K562 (cell line): ENCODE results near the gene EML5. TPM values are rescaled to one million over a fixed set of nuclear protein-coding genes. Genes with fewer than 3 reads are reported as not detected.

Experiments
- ATAC-seq: fragments of 200-7000 bp; cut with Tn5 transposase; 3 replicates; pipeline ENCODE4 v1.9.1; 2020; ENCODE audit warnings: moderate library complexity
- BruUV-seq: library from RNA; stranded (reverse); fragments of 400-500 nt; replicated peaks from 2 replicates; lab custom pipeline; 2021; lab: Mats Ljungman, UMichigan
- CTCF ChIA-PET: fragments of 300-600 bp; formaldehyde crosslinking; extraction: SDS; loops from one replicate; lab custom pipeline; 2021; ENCODE audit warnings: low intra/inter-chr PET ratio; lab: Yijun Ruan, JAX
- POLR2A ChIA-PET: fragments of 300-600, 350-650 bp; sonication (Branson Sonifier 250); formaldehyde crosslinking; extraction: SDS; loops from one replicate; lab custom pipeline; 2021; ENCODE audit warnings: antibody characterized with exemption, inconsistent platforms; lab: Yijun Ruan, JAX
- DNase-seq, 4 experiments: peaks; one replicate each; pipeline versions ENCODE4 v3.0.0 to v3.0.0-alpha.2; 2011 to 2018; ENCODE audit warnings: low spot score in 3 of 4, mixed read lengths in 3 of 4; ENCODE audit errors: extremely low read depth in 1 of 4
- FAIRE-seq: peaks from 2 replicates; lab custom pipeline; 2011; peaks lifted over from hg19 to GRCh38; lab: Jason Lieb, UNC
- H2AFZ ChIP-seq: 2 replicates; pipeline ENCODE4 v1.6.0; 2011; ENCODE audit warnings: low read depth, low read length, control low read depth, inconsistent platforms
- H3K27ac ChIP-seq: fragments of 200-600 bp; 3 replicates; pipeline ENCODE4 v1.8.0; 2011; ENCODE audit warnings: low read depth, mild to moderate bottlenecking, control low read depth, inconsistent platforms, low read length, moderate library complexity, mixed read lengths; ENCODE audit errors: extremely low read depth
- H3K27me3 ChIP-seq, 2 experiments: fragments of 300-600 bp in 1 of 2; 2 replicates in 1 of 2; 3 replicates in 1 of 2; pipeline versions ENCODE4 v1.6.0 to v1.8.0; 2011; ENCODE audit warnings: inconsistent platforms in 2 of 2, low read length in 2 of 2, mild to moderate bottlenecking in 1 of 2, mixed read lengths in 1 of 2, moderate library complexity in 1 of 2; ENCODE audit not compliant: control insufficient read depth in 2 of 2, insufficient read depth in 2 of 2
- H3K36me3 ChIP-seq: fragments of 300-600 bp; 3 replicates; pipeline ENCODE4 v1.8.0; 2011; ENCODE audit warnings: mild to moderate bottlenecking, low read length, inconsistent platforms; ENCODE audit not compliant: control insufficient read depth, insufficient read depth
- H3K4me1 ChIP-seq, 2 experiments: fragments of 200-600 bp in 1 of 2; replicated peaks in 1 of 2; 2 replicates in 1 of 2; 3 replicates in 1 of 2; pipeline versions ENCODE4 v1.5.1 to v1.8.0; 2011; ENCODE audit warnings: inconsistent platforms in 2 of 2, low read length in 2 of 2, mild to moderate bottlenecking in 1 of 2, mixed read lengths in 1 of 2, moderate library complexity in 1 of 2; ENCODE audit not compliant: control insufficient read depth in 2 of 2, insufficient read depth in 2 of 2
- H3K4me2 ChIP-seq: 2 replicates; pipeline ENCODE4 v1.6.1; 2011; ENCODE audit warnings: low read length, control low read depth, inconsistent platforms, mixed read lengths; ENCODE audit not compliant: insufficient read depth
- H3K4me3 ChIP-seq: fragments of 200-600 bp; sonication (generic), shearing (Covaris generic); 2 replicates; pipeline ENCODE4 v1.5.1; 2016; ENCODE audit warnings: control low read depth, inconsistent platforms
- H3K79me2 ChIP-seq: fragments of 200-600 bp; 3 replicates; pipeline ENCODE4 v1.8.0; 2011; ENCODE audit warnings: low read length, inconsistent platforms; ENCODE audit not compliant: control insufficient read depth, insufficient read depth
- H3K9ac ChIP-seq, 2 experiments: 2 replicates each; pipeline versions ENCODE4 v1.6.0 to v1.6.1; 2011; ENCODE audit warnings: low read depth in 2 of 2, low read length in 2 of 2, control low read depth in 1 of 2, inconsistent platforms in 1 of 2, mild to moderate bottlenecking in 1 of 2, mixed read lengths in 1 of 2; ENCODE audit not compliant: insufficient read depth in 1 of 2
- H3K9me1 ChIP-seq: one replicate; pipeline ENCODE4 v1.6.0; 2011; ENCODE audit warnings: inconsistent platforms, mild to moderate bottlenecking, low read length, moderate library complexity; ENCODE audit not compliant: control insufficient read depth, insufficient read depth
- H3K9me3 ChIP-seq: replicated peaks from 2 replicates; pipeline ENCODE4 v1.5.1; 2011; ENCODE audit warnings: low read depth, low read length, inconsistent platforms; ENCODE audit not compliant: control insufficient read depth, insufficient read depth
- H4K20me1 ChIP-seq: replicated peaks from 2 replicates; pipeline ENCODE4 v1.6.1; 2011; ENCODE audit warnings: low read length, inconsistent platforms, mixed read lengths; ENCODE audit not compliant: control insufficient read depth, insufficient read depth
- ARHGAP35 ChIP-seq: fragments of 450-650 bp; IDR thresholded peaks from 2 replicates; pipeline ENCODE4 v1.6.1; 2018; ENCODE audit not compliant: partially characterized antibody
- ELF2 ChIP-seq: fragments of 250-450 bp; sonication (Bioruptor Pico); IDR thresholded peaks from 2 replicates; pipeline ENCODE4 v1.5.0; 2021; ENCODE audit warnings: mild to moderate bottlenecking
- HDAC6 ChIP-seq: IDR thresholded peaks from 2 replicates; pipeline ENCODE4 v1.6.1; 2012; ENCODE audit warnings: low read depth, mild to moderate bottlenecking, control low read depth, inconsistent platforms, low read length, moderate library complexity
- KDM4B ChIP-seq, 2 experiments: fragments of 450-650 bp in 1 of 2; sonication (generic) in 1 of 2; IDR thresholded peaks; 2 replicates each; pipeline ENCODE4 v1.6.1; 2016 to 2017; ENCODE audit warnings: borderline replicate concordance in 2 of 2, antibody characterized with exemption in 1 of 2, low read depth in 1 of 2, mild to moderate bottlenecking in 1 of 2
- KLF13 ChIP-seq: fragments of 450-650 bp; IDR thresholded peaks from 2 replicates; pipeline ENCODE4 v1.6.1; 2016; ENCODE audit warnings: missing genetic modification characterization, low read depth, mild to moderate bottlenecking, missing compliant biosample characterization, moderate library complexity, borderline replicate concordance
- NBN ChIP-seq: fragments of 450-650 bp; IDR thresholded peaks from 2 replicates; pipeline ENCODE4 v1.6.1; 2016; ENCODE audit warnings: low read depth, mild to moderate bottlenecking
- NONO ChIP-seq, 2 experiments: fragments of 200-400 bp in 1 of 2; fragments of 450-650 bp in 1 of 2; formaldehyde crosslinking in 1 of 2; IDR thresholded peaks; 2 replicates each; pipeline ENCODE4 v1.6.1; 2017; ENCODE audit warnings: low read depth in 2 of 2, mild to moderate bottlenecking in 2 of 2, moderate library complexity in 2 of 2, low read length in 1 of 2
- NR2C1 ChIP-seq, 2 experiments: fragments of 450-650 bp; IDR thresholded peaks; 2 replicates each; pipeline ENCODE4 v1.6.1; 2017; ENCODE audit warnings: mild to moderate bottlenecking in 2 of 2, antibody characterized with exemption in 1 of 2, inconsistent platforms in 1 of 2, missing compliant biosample characterization in 1 of 2, missing genetic modification characterization in 1 of 2
- PHF20 ChIP-seq: fragments of 450-650 bp; IDR thresholded peaks from 2 replicates; pipeline ENCODE4 v1.6.1; 2018; ENCODE audit not compliant: partially characterized antibody
- RBM15 ChIP-seq: fragments of 200-400 bp; formaldehyde crosslinking; IDR thresholded peaks from 2 replicates; pipeline ENCODE4 v1.6.1; 2018; ENCODE audit warnings: mild to moderate bottlenecking, low read length, moderate library complexity; ENCODE audit not compliant: insufficient read depth
- SLC30A9 ChIP-seq: fragments of 250-450 bp; sonication (Bioruptor Pico); IDR thresholded peaks from 2 replicates; pipeline ENCODE4 v1.8.0; 2022; ENCODE audit warnings: mild to moderate bottlenecking, moderate library complexity
- TAF9B ChIP-seq: fragments of 450-650 bp; IDR thresholded peaks from 2 replicates; pipeline ENCODE4 v1.6.1; 2018; ENCODE audit warnings: mild to moderate bottlenecking; ENCODE audit not compliant: partially characterized antibody
- ZC3H11A ChIP-seq: IDR thresholded peaks from 2 replicates; pipeline ENCODE4 v1.6.1; 2012; ENCODE audit warnings: low read depth, low read length, improper control_type of control experiment
- ZNF175 ChIP-seq: fragments of 200-800 bp; sonication (Bioruptor generic); IDR thresholded peaks from 2 replicates; pipeline ENCODE4 v1.6.1; 2016; ENCODE audit warnings: low read depth, mild to moderate bottlenecking, missing genetic modification characterization, missing compliant biosample characterization
- ZNF212 ChIP-seq: fragments of 450-650 bp; formaldehyde crosslinking; IDR thresholded peaks from 2 replicates; pipeline ENCODE4 v1.4.0; 2020; ENCODE audit warnings: mild to moderate bottlenecking
- ZNF41 ChIP-seq: fragments of 250-450 bp; sonication (Bioruptor Pico); conservative IDR thresholded peaks from 2 replicates; pipeline ENCODE4 v1.4.0; 2020; ENCODE audit warnings: mild to moderate bottlenecking
- WGBS: fragments of 100-300 bp; shearing (Covaris generic); methylation state at CpG from one replicate; pipeline ENCODE4 v1.1.6; 2016; ENCODE audit warnings: low coverage, mixed read lengths; ENCODE audit not compliant: insufficient coverage; ENCODE audit errors: missing lambda C conversion rate; 5-methylcytosine and 5-hydroxymethylcytosine counted together
- in situ Hi-C: fragments of 300-500 bp; cut with MboI; formaldehyde crosslinking; loops from 4 replicates; pipeline ENCODE4 v1.15.0; 2018; ENCODE audit warnings: inconsistent platforms, mixed read lengths
- intact Hi-C: fragments of 100-400 bp; cut with micrococcal nuclease; formaldehyde crosslinking; loops from 2 replicates; pipeline ENCODE4 v1.14.2; 2022
- polyA plus RNA-seq, 8 experiments: library from polyadenylated mRNA; depleted of rRNA in 4 of 8; stranded (reverse) in 5 of 8; unstranded in 3 of 8; fragments of >200 nt; fragmentation: Nextera tagmentation in 2 of 8; fragmentation: Illumina TruSeq in 1 of 8; extraction: Ambion mirVana in 2 of 8; extraction: Trizol in 1 of 8; gene quantifications; 2 replicates each; pipeline versions ENCODE4 v1.2.1 to v1.2.3, GENCODE V29; 2011 to 2014; ENCODE audit warnings: inconsistent platforms in 1 of 8, missing spikeins in 1 of 8
- total RNA-seq, 7 experiments: library from RNA; depleted of rRNA in 6 of 7; stranded (reverse); fragments of >200 nt in 6 of 7; fragmentation: Illumina TruSeq in 2 of 7; extraction: Trizol in 2 of 7; gene quantifications; 2 replicates each; pipeline versions ENCODE4 v1.2.1 to v1.2.3, GENCODE V29; 2011 to 2021; ENCODE audit warnings: low replicate concordance in 1 of 7

EML5 gene
- total and polyA plus RNA-seq, 9 of the 15 experiments (the other 6 are each of a cell fraction or from before 2014, with no cell fraction given) = 0.06 to 0.34 (median 0.22) TPM

DNA sequence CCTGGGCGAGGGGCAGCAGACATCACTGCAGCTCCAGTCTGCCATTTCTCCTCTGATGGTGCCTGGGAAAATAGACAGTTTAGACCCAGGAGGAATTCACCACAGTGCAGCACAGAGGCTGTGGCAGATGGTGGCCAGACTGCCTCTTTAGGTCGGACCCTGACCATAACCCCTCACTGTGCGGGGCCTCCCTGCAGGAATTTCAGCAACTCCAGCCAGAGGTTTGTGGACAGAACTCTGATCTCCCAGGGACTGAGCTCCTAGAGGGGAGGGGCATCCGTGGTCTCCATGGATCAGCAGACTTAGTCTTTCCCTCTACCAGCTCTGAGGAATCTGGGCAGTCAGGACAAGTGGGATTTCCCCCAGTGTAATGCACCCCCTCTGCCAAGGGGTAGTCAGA lies 123.4 kb downstream of the EML5 start:
- Histone ChIP-seq H3K27ac (no peak overlapping the region), H3K9me1 (no peaks in the 10 kb centered on the region), H4K20me1 (no peaks in the 10 kb centered on the region), H3K27me3 (no peaks in the 10 kb centered on the region), H3K4me2 (no peak overlapping the region), H3K4me3 (no peak overlapping the region), H2AFZ (no peak overlapping the region), H3K9ac (no peak overlapping the region), H3K4me1 (no peaks in the 10 kb centered on the region; a peak in 1 of 5 replicates), H3K9me3 (no peaks in the 10 kb centered on the region), H3K36me3 (no peaks in the 10 kb centered on the region), H3K79me2 (no peaks in the 10 kb centered on the region)
- POLR2A ChIA-PET = interaction anchor here (0.6 kb wide), 1 partner anchor 22 kb away, joined by 3 read pairs; no protein-coding TSS in a partner anchor
- intact Hi-C loops (no loop called here), in situ Hi-C loops (loop anchor here (25.0 kb wide), 1 partner anchor 343 kb away; no protein-coding TSS in a partner anchor)
- FAIRE-seq (no peak), DNase-seq (no peak), ATAC-seq (no peak)
- CTCF ChIA-PET = no interaction called here
- no TSS peak for BruUV-seq
- TF ChIP-seq RBM15 (no peak), NONO (IDR thresholded peaks at IDR 0.05; ENCODE audit: low read depth in 2 of 2, low read length in 1 of 2) (no peak), HDAC6 (no peak), ELF2 (no peak), ZNF212 (CRISPR knock-in tag) (no peak), TAF9B (no peak), ZC3H11A (no peak), PHF20 (no peak), ZNF41 (CRISPR knock-in tag) (no peak), SLC30A9 (no peak), NR2C1 (IDR thresholded peaks at IDR 0.05) (no peak), NR2C1 (tag; IDR thresholded peaks at IDR 0.05) (no peak), ZNF175 (no peak), NBN (no peak), KDM4B (IDR thresholded peaks at IDR 0.05; ENCODE audit: borderline replicate concordance in 2 of 2, low read depth in 1 of 2) (no peak), KLF13 (tag) (no peak), ARHGAP35 (no peak)
- 0% methylated on average over 1 of the region's 4 CpGs for WGBS
